K562 (cell line): Measurements from ENCODE around the gene DPH1. TPM values are rescaled to one million over a fixed set of nuclear protein-coding genes. Genes with fewer than 3 reads are reported as not detected.

Experiments used
- ILF3 ChIP-seq: fragments of 450-650 bp; IDR thresholded peaks from 2 replicates; pipeline ENCODE4 v1.6.1; 2018; ENCODE audit warnings: antibody characterized with exemption, mild to moderate bottlenecking, moderate library complexity, borderline replicate concordance
- JUN ChIP-seq, 2 experiments: sonication (generic) in 1 of 2; formaldehyde crosslinking in 1 of 2; IDR thresholded peaks; 2 replicates each; pipeline versions ENCODE4 v1.6.1 to v1.8.0; 2012 to 2022; ENCODE audit warnings: borderline replicate concordance in 2 of 2, mild to moderate bottlenecking in 2 of 2, improper control_type of control experiment in 1 of 2, low read depth in 1 of 2, low read length in 1 of 2, missing genetic modification reagents in 1 of 2
- MTA1 ChIP-seq: fragments of 450-650 bp; IDR thresholded peaks from 2 replicates; pipeline ENCODE4 v1.6.1; 2017; ENCODE audit warnings: borderline replicate concordance
- POLR2A ChIP-seq: fragments of 450-650 bp; conservative IDR thresholded peaks from 2 replicates; pipeline ENCODE4 v1.6.1; 2016
- PPARD ChIP-seq: fragments of 250-450 bp; sonication (Bioruptor Pico); IDR thresholded peaks from 2 replicates; pipeline ENCODE4 v1.8.0; 2022; ENCODE audit warnings: inconsistent platforms, mild to moderate bottlenecking, moderate library complexity
- SNAPC5 ChIP-seq: fragments of 250-450 bp; sonication (Bioruptor Pico); IDR thresholded peaks from 2 replicates; pipeline ENCODE4 v1.8.0; 2021; ENCODE audit warnings: moderate library complexity, mild to moderate bottlenecking, inconsistent platforms
- SRF ChIP-seq, 2 experiments: fragments of 250-450, 450-650 bp in 1 of 2; sonication (Bioruptor Pico) in 1 of 2; sonication (generic) in 1 of 2; formaldehyde crosslinking; IDR thresholded peaks; 2 replicates each; pipeline versions ENCODE4 v1.5.0 to v1.5.1; 2020 to 2022; ENCODE audit warnings: mild to moderate bottlenecking in 1 of 2, missing genetic modification reagents in 1 of 2
- TCF7L2 ChIP-seq: fragments of 150-350 bp; IDR thresholded peaks from 2 replicates; pipeline ENCODE4 v1.6.1; 2016; ENCODE audit warnings: low read depth, mild to moderate bottlenecking, low read length, moderate library complexity
- TRIM25 ChIP-seq: fragments of 450-650 bp; IDR thresholded peaks from 2 replicates; pipeline ENCODE4 v1.7.0; 2016; ENCODE audit warnings: borderline replicate concordance
- ZBTB12 ChIP-seq: fragments of 250-450 bp; sonication (Bioruptor Pico); IDR thresholded peaks from 2 replicates; pipeline ENCODE4 v1.4.0; 2020
- ZNF197 ChIP-seq: fragments of 200-800 bp; sonication (Bioruptor generic); IDR thresholded peaks from 2 replicates; pipeline ENCODE4 v1.6.1; 2016; ENCODE audit warnings: low read depth, missing genetic modification characterization, missing compliant biosample characterization
- ZNF239 ChIP-seq: fragments of 250-450 bp; sonication (Bioruptor Pico); IDR thresholded peaks from 2 replicates; pipeline ENCODE4 v1.4.0; 2020; ENCODE audit warnings: mild to moderate bottlenecking
- ZNF311 ChIP-seq: fragments of 250-450 bp; sonication (Bioruptor Pico); IDR thresholded peaks from 2 replicates; pipeline ENCODE4 v1.4.0; 2020; ENCODE audit warnings: mild to moderate bottlenecking, moderate library complexity
- ZNF316 ChIP-seq: fragments of 450-650 bp; IDR thresholded peaks from 2 replicates; pipeline ENCODE4 v1.6.1; 2016
- ZNF431 ChIP-seq: sonication (generic); formaldehyde crosslinking; IDR thresholded peaks from 2 replicates; pipeline ENCODE4 v1.8.0; 2022; ENCODE audit warnings: mild to moderate bottlenecking, missing genetic modification reagents
- ZNF644 ChIP-seq: fragments of 200-800 bp; sonication (Bioruptor generic); IDR thresholded peaks from 2 replicates; pipeline ENCODE4 v1.6.1; 2016; ENCODE audit warnings: low read depth, missing genetic modification characterization, missing compliant biosample characterization
- ZZZ3 ChIP-seq: fragments of 450-650 bp; IDR thresholded peaks from 2 replicates; pipeline ENCODE4 v1.6.1; 2016; ENCODE audit warnings: antibody characterized with exemption, mild to moderate bottlenecking, moderate library complexity
- polyA plus RNA-seq, 8 experiments: library from polyadenylated mRNA; depleted of rRNA in 4 of 8; stranded (reverse) in 5 of 8; unstranded in 3 of 8; fragments of >200 nt; fragmentation: Nextera tagmentation in 2 of 8; fragmentation: Illumina TruSeq in 1 of 8; extraction: Ambion mirVana in 2 of 8; extraction: Trizol in 1 of 8; gene quantifications; 2 replicates each; pipeline versions ENCODE4 v1.2.1 to v1.2.3, GENCODE V29; 2011 to 2014; ENCODE audit warnings: inconsistent platforms in 1 of 8, missing spikeins in 1 of 8
- total RNA-seq, 7 experiments: library from RNA; depleted of rRNA in 6 of 7; stranded (reverse); fragments of >200 nt in 6 of 7; fragmentation: Illumina TruSeq in 2 of 7; extraction: Trizol in 2 of 7; gene quantifications; 2 replicates each; pipeline versions ENCODE4 v1.2.1 to v1.2.3, GENCODE V29; 2011 to 2021; ENCODE audit warnings: low replicate concordance in 1 of 7
- TF ChIP-seq, protein P1 (sequence below): fragments of 250-450 bp; sonication (Bioruptor Pico); IDR thresholded peaks from 2 replicates; pipeline ENCODE4 v1.5.0; 2021
- TF ChIP-seq, protein P2 (sequence below): fragments of 450-650 bp; IDR thresholded peaks from 2 replicates; pipeline ENCODE4 v1.6.1; 2016; ENCODE audit warnings: antibody characterized with exemption
- TF ChIP-seq, protein P3 (sequence below): fragments of 250-450 bp; sonication (Bioruptor Pico); IDR thresholded peaks from 2 replicates; pipeline ENCODE4 v1.4.0; 2020; ENCODE audit warnings: borderline replicate concordance

DPH1 gene
- total and polyA plus RNA-seq, 9 of the 15 experiments (the other 6 are each of a cell fraction or from before 2014, with no cell fraction given) = 0.42 to 40.6 (median 20.2) TPM

GRCh38 chr17:2053380-2054261 is 23.7 kb downstream of the DPH1 start (continued):
- TF ChIP-seq TRIM25 (no peak), ZBTB12 (CRISPR knock-in tag) (no peak), ZNF431 (CRISPR knock-in tag) (no peak), TCF7L2 (no peak), ZNF316 (no peak), POLR2A (no peak), ZNF197 (CRISPR knock-in tag) (no peak), ZNF239 (no peak), SNAPC5 (CRISPR knock-in tag) (no peak), SRF (CRISPR knock-in tag; IDR thresholded peaks at IDR 0.05) (no peak), ZNF311 (CRISPR knock-in tag) (no peak), ZZZ3 (no peak), MTA1 (no peak), ZNF644 (no peak), PPARD (CRISPR knock-in tag) (no peak), JUN (IDR thresholded peaks at IDR 0.05; ENCODE audit: borderline replicate concordance, low read depth, low read length) (no peak), JUN (CRISPR knock-in tag; IDR thresholded peaks at IDR 0.05; ENCODE audit: borderline replicate concordance) (no peak), ILF3 (no peak)
- TF ChIP-seq, protein P1, sequence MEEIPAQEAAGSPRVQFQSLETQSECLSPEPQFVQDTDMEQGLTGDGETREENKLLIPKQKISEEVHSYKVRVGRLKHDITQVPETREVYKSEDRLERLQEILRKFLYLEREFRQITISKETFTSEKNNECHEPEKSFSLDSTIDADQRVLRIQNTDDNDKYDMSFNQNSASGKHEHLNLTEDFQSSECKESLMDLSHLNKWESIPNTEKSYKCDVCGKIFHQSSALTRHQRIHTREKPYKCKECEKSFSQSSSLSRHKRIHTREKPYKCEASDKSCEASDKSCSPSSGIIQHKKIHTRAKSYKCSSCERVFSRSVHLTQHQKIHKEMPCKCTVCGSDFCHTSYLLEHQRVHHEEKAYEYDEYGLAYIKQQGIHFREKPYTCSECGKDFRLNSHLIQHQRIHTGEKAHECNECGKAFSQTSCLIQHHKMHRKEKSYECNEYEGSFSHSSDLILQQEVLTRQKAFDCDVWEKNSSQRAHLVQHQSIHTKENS = no peak
- TF ChIP-seq, protein P2, sequence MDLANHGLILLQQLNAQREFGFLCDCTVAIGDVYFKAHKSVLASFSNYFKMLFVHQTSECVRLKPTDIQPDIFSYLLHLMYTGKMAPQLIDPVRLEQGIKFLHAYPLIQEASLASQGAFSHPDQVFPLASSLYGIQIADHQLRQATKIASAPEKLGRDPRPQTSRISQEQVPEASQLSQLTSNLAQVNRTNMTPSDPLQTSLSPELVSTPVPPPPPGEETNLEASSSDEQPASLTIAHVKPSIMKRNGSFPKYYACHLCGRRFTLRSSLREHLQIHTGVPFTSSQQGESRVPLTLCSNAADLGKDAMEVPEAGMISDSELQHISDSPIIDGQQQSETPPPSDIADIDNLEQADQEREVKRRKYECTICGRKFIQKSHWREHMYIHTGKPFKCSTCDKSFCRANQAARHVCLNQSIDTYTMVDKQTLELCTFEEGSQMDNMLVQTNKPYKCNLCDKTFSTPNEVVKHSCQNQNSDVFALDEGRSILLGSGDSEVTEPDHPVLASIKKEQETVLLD = no peak
- TF ChIP-seq, protein P3, sequence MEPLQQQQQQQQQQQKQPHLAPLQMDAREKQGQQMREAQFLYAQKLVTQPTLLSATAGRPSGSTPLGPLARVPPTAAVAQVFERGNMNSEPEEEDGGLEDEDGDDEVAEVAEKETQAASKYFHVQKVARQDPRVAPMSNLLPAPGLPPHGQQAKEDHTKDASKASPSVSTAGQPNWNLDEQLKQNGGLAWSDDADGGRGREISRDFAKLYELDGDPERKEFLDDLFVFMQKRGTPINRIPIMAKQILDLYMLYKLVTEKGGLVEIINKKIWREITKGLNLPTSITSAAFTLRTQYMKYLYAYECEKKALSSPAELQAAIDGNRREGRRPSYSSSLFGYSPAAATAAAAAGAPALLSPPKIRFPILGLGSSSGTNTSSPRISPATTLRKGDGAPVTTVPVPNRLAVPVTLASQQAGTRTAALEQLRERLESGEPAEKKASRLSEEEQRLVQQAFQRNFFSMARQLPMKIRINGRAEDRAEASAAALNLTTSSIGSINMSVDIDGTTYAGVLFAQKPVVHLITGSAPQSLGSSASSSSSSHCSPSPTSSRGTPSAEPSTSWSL (CRISPR knock-in tag) = no peak
